Ishikawa (cell line): ENCODE results near the gene SLCO3A1.

Source experiments
- CEBPB ChIP-seq: IDR thresholded peaks from 2 replicates; pipeline ENCODE4 v1.6.1; 2012
- RAD21 ChIP-seq: IDR thresholded peaks from 2 replicates; pipeline ENCODE4 v1.6.1; 2012; ENCODE audit warnings: low read depth
- TEAD4 ChIP-seq: IDR thresholded peaks from 2 replicates; pipeline ENCODE4 v1.6.1; 2012
- TF ChIP-seq, protein P1 (sequence below): IDR thresholded peaks from 2 replicates; pipeline ENCODE4 v1.6.1; 2012; ENCODE audit warnings: low read depth, mild to moderate bottlenecking

DNA sequence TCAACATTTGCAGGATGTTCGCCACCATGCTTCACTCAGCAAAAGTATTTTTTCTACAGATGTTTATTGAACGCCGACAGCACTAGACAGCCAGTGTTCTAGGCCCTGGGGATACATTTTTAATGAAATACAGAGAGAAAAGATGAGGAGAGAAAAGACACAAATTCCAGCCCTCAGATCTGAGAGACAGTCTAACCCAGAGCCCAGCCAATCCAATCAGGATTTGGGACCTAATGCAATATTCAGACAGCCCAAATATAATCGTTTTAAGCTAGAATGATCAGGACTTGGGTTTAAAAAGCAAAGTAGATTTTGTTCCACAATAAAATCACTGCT lies 174.8 kb downstream of the SLCO3A1 start:
- TF ChIP-seq RAD21 (no peak), CEBPB (no peak), TEAD4 (no peak)
- TF ChIP-seq, protein P1, sequence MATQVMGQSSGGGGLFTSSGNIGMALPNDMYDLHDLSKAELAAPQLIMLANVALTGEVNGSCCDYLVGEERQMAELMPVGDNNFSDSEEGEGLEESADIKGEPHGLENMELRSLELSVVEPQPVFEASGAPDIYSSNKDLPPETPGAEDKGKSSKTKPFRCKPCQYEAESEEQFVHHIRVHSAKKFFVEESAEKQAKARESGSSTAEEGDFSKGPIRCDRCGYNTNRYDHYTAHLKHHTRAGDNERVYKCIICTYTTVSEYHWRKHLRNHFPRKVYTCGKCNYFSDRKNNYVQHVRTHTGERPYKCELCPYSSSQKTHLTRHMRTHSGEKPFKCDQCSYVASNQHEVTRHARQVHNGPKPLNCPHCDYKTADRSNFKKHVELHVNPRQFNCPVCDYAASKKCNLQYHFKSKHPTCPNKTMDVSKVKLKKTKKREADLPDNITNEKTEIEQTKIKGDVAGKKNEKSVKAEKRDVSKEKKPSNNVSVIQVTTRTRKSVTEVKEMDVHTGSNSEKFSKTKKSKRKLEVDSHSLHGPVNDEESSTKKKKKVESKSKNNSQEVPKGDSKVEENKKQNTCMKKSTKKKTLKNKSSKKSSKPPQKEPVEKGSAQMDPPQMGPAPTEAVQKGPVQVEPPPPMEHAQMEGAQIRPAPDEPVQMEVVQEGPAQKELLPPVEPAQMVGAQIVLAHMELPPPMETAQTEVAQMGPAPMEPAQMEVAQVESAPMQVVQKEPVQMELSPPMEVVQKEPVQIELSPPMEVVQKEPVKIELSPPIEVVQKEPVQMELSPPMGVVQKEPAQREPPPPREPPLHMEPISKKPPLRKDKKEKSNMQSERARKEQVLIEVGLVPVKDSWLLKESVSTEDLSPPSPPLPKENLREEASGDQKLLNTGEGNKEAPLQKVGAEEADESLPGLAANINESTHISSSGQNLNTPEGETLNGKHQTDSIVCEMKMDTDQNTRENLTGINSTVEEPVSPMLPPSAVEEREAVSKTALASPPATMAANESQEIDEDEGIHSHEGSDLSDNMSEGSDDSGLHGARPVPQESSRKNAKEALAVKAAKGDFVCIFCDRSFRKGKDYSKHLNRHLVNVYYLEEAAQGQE: no peak
